ENCODE data around the gene NRXN2. TPM values are rescaled to one million over a fixed set of nuclear protein-coding genes. Genes with fewer than 3 reads are reported as not detected.

NRXN2 gene
- total and polyA plus RNA-seq, 4 donors: 0.17 to 2.8 (median 1.4) TPM

DNA sequence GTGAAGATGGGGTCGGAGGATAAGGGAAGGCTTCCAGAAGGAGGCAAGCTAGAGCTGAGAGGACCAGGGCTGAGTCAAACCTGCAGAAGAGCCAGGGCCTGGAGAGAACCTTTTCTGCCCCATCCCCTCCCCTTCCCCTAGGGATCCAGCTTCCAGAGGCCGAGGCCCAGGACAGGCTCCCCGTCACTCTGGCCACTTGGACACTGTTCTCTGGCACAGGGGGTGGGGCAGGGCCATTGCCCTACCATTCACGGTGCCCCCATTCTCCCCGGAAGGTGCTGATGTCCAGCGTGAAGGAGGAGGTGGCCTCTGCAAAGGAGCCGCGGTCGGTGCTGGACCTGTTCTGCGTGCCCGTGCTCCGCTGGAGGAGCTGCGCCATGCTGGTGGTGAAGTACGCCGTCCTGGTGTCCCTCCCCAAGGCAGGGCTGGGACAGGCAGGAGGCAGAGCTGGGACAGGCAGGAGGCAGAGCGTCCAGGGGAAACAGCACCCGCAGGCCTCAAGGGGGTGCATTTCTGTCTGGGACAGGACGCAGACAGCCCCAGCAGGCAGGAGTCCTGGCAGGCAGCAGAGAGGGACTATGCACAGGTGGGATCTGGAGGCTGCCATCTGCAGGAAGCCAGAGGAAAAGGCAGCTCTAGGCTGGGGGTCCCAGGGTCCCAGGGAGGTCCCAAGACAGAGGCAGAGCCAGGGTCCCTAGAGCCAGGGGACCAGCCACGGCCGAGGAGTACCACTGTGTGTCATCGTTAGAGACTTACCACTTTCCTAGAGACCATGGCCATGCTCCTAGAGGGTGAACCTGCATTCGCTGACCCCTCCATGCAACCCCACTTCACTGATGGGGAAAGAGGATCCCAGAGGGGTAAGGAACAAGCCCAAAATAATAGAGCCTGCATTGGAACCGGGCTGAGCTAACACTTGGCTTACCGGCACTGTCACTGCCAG is 157.8 kb downstream of the NRXN2 start:
- H3K4me3 ChIP-seq (ENCODE audit: low read depth in 1 of 3, low read length in 3 of 3): no peak overlapping the region
- TF ChIP-seq CTCF (IDR thresholded peaks at IDR 0.05; ENCODE audit: low read depth, low read length, missing input control) (no peak), YY1 (IDR thresholded peaks at IDR 0.05) (no peak), FOXA1 (IDR thresholded peaks at IDR 0.05) (no peak), HNF4A (conservative IDR thresholded peaks at IDR 0.05) (no peak), HNF4G (IDR thresholded peaks at IDR 0.05) (no peak), TAF1 (conservative IDR thresholded peaks at IDR 0.05) (no peak)
- TF ChIP-seq, protein P1, sequence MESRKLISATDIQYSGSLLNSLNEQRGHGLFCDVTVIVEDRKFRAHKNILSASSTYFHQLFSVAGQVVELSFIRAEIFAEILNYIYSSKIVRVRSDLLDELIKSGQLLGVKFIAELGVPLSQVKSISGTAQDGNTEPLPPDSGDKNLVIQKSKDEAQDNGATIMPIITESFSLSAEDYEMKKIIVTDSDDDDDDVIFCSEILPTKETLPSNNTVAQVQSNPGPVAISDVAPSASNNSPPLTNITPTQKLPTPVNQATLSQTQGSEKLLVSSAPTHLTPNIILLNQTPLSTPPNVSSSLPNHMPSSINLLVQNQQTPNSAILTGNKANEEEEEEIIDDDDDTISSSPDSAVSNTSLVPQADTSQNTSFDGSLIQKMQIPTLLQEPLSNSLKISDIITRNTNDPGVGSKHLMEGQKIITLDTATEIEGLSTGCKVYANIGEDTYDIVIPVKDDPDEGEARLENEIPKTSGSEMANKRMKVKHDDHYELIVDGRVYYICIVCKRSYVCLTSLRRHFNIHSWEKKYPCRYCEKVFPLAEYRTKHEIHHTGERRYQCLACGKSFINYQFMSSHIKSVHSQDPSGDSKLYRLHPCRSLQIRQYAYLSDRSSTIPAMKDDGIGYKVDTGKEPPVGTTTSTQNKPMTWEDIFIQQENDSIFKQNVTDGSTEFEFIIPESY (IDR thresholded peaks at IDR 0.05): no peak
- peaks cover 0 to 6% (median 1%) of the 10 kb centered on the region in 4 donors for H3K4me1 ChIP-seq (ENCODE audit: control insufficient read depth in 4 of 4, insufficient read depth in 4 of 4, low read length in 3 of 4)
- WGBS: 88% methylated on average over 24 of the region's 24 CpGs
- no peak for DNase-seq (ENCODE audit: low spot score)
- no peak overlapping the region for H3K27ac ChIP-seq (ENCODE audit: low read depth in 1 of 2, low read length in 2 of 2)
- H3K9ac ChIP-seq (ENCODE audit: low read depth in 1 of 2, low read length in 2 of 2): no peak overlapping the region
- H3K9me3 ChIP-seq (ENCODE audit: control insufficient read depth in 4 of 4, low read length in 3 of 4): no peaks in the 10 kb centered on the region
- H3K36me3 ChIP-seq (ENCODE audit: control insufficient read depth in 4 of 4, insufficient read depth in 3 of 4, low read depth in 1 of 4, low read length in 3 of 4): no peaks in the 10 kb centered on the region
- no peaks in the 10 kb centered on the region for H3K27me3 ChIP-seq (ENCODE audit: control insufficient read depth in 4 of 4, insufficient read depth in 4 of 4, low read length in 3 of 4)

DNA sequence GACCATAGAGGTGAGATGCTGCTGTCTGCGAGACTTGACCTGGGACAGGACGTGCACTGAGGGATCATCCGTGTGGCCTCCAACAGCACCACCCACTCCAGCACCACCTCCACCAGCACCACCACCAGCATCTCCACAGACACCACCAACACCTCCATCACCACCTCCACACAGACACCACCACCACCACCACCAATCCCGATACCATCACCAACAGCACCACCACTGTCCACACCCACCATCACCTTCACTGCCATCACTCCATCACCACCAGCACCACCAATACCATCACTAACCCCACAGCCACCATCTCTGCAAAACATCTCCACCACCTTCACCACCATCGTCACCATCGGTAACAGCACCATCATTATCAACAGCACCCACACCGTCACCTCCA is 158.6 kb downstream of the NRXN2 start:
- Histone ChIP-seq H3K9ac (ENCODE audit: low read depth in 1 of 2, low read length in 2 of 2) (no peak overlapping the region), H3K4me1 (ENCODE audit: control insufficient read depth in 4 of 4, insufficient read depth in 4 of 4, low read length in 3 of 4) (peaks cover 0 to 6% (median 1%) of the 10 kb centered on the region in 4 donors), H3K4me3 (ENCODE audit: low read depth in 1 of 3, low read length in 3 of 3) (no peak overlapping the region), H3K27me3 (ENCODE audit: control insufficient read depth in 4 of 4, insufficient read depth in 4 of 4, low read length in 3 of 4) (no peaks in the 10 kb centered on the region), H3K9me3 (ENCODE audit: control insufficient read depth in 4 of 4, low read length in 3 of 4) (no peaks in the 10 kb centered on the region), H3K36me3 (ENCODE audit: control insufficient read depth in 4 of 4, insufficient read depth in 3 of 4, low read depth in 1 of 4, low read length in 3 of 4) (no peaks in the 10 kb centered on the region), H3K27ac (ENCODE audit: low read depth in 1 of 2, low read length in 2 of 2) (no peak overlapping the region)
- 96% methylated on average over 7 of the region's 7 CpGs for WGBS
- DNase-seq (ENCODE audit: low spot score): no peak
- TF ChIP-seq RXRA (IDR thresholded peaks at IDR 0.05) (no peak), GABPA (IDR thresholded peaks at IDR 0.05 in 1 of 2, conservative IDR thresholded peaks at IDR 0.05 in 1 of 2) (no peak), FOXA2 (IDR thresholded peaks at IDR 0.05) (no peak), YY1 (IDR thresholded peaks at IDR 0.05) (no peak)
- TF ChIP-seq, protein P1 (IDR thresholded peaks at IDR 0.05): no peak
- TF ChIP-seq, protein P2, sequence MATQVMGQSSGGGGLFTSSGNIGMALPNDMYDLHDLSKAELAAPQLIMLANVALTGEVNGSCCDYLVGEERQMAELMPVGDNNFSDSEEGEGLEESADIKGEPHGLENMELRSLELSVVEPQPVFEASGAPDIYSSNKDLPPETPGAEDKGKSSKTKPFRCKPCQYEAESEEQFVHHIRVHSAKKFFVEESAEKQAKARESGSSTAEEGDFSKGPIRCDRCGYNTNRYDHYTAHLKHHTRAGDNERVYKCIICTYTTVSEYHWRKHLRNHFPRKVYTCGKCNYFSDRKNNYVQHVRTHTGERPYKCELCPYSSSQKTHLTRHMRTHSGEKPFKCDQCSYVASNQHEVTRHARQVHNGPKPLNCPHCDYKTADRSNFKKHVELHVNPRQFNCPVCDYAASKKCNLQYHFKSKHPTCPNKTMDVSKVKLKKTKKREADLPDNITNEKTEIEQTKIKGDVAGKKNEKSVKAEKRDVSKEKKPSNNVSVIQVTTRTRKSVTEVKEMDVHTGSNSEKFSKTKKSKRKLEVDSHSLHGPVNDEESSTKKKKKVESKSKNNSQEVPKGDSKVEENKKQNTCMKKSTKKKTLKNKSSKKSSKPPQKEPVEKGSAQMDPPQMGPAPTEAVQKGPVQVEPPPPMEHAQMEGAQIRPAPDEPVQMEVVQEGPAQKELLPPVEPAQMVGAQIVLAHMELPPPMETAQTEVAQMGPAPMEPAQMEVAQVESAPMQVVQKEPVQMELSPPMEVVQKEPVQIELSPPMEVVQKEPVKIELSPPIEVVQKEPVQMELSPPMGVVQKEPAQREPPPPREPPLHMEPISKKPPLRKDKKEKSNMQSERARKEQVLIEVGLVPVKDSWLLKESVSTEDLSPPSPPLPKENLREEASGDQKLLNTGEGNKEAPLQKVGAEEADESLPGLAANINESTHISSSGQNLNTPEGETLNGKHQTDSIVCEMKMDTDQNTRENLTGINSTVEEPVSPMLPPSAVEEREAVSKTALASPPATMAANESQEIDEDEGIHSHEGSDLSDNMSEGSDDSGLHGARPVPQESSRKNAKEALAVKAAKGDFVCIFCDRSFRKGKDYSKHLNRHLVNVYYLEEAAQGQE (IDR thresholded peaks at IDR 0.05): no peak

Measured in liver (tissue), 9 donors.